OCI-LY7 (cell line): ENCODE measurements around the gene OTOF.

Experiments used
- EZH2phosphoT487 ChIP-seq: fragments of 200-600 bp; sonication (generic); IDR thresholded peaks from 2 replicates; pipeline ENCODE4 v1.6.1; 2018; ENCODE audit warnings: low read depth, borderline replicate concordance, mild to moderate bottlenecking, mixed run types, antibody characterized with exemption, low read length, moderate library complexity, mixed read lengths
- TF ChIP-seq, protein P1 (sequence below): fragments of 200-600 bp; sonication (generic); conservative IDR thresholded peaks from 2 replicates; pipeline ENCODE4 v1.5.1; 2014; ENCODE audit warnings: mild to moderate bottlenecking, antibody characterized with exemption, low read length, moderate library complexity, mixed read lengths

DNA sequence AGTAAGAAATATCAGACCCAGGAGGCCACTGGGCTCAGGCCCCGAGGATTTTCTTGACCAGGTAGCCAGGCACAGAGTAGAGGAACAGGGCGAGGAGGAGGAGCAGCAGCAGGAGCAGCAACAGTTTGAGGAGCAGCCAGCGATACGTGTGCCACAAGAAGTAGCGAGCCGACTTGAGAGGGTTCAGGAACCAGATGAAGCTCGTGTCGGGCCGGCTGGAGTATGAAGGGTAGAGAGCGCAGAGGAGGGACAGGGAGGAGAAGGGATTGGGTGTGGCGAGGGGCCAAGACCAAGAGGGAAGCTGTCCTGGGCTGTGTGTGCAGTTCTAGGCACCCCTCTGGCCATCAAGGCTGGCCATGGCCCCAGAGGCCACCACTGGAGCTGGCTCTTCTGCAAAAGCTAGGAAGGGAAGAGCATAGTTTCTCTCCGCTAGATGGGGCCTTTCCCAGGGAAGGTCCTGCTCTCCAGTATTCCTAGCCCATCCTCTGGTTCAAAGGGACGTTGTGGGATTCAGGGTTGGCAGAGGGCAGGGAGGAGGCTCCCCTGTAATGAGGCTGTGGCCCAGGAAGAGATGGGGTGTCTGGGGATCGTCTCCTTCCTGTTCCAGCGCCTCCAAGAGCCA lies 17.8 kb downstream of the OTOF start:
- TF ChIP-seq, protein P1, sequence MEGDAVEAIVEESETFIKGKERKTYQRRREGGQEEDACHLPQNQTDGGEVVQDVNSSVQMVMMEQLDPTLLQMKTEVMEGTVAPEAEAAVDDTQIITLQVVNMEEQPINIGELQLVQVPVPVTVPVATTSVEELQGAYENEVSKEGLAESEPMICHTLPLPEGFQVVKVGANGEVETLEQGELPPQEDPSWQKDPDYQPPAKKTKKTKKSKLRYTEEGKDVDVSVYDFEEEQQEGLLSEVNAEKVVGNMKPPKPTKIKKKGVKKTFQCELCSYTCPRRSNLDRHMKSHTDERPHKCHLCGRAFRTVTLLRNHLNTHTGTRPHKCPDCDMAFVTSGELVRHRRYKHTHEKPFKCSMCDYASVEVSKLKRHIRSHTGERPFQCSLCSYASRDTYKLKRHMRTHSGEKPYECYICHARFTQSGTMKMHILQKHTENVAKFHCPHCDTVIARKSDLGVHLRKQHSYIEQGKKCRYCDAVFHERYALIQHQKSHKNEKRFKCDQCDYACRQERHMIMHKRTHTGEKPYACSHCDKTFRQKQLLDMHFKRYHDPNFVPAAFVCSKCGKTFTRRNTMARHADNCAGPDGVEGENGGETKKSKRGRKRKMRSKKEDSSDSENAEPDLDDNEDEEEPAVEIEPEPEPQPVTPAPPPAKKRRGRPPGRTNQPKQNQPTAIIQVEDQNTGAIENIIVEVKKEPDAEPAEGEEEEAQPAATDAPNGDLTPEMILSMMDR = no peak
- no peak for TF ChIP-seq EZH2phosphoT487
